HL-60 (cell line): ENCODE measurements around the gene ZNF740.
A peak's percentile ranks its signal among the peaks of the same experiment; 100 is the strongest.

Experiments
- DNase-seq, 2 experiments: peaks; one replicate each; pipeline ENCODE4 v3.0.0-alpha.2; 2010 to 2020; ENCODE audit warnings: low read depth in 1 of 2, low spot score in 1 of 2
- H3K27ac ChIP-seq: fragments of 250-450 bp; sonication (Bioruptor Pico); replicated peaks from 2 replicates; pipeline ENCODE4 v1.5.1; 2020; ENCODE audit warnings: mild to moderate bottlenecking, moderate library complexity
- H3K27me3 ChIP-seq: fragments of 250-450 bp; sonication (Bioruptor Pico); 2 replicates; pipeline ENCODE4 v1.5.1; 2021; ENCODE audit warnings: mild to moderate bottlenecking, moderate library complexity; ENCODE audit not compliant: insufficient read depth, poor library complexity, severe bottlenecking
- H3K4me3 ChIP-seq: replicated peaks from 2 replicates; pipeline ENCODE4 v1.5.1; 2011; ENCODE audit warnings: mild to moderate bottlenecking, control low read depth, low read length; ENCODE audit not compliant: insufficient read depth
- GABPA ChIP-seq: IDR thresholded peaks from 2 replicates; pipeline ENCODE4 v1.6.1; 2012; ENCODE audit warnings: low read depth
- POLR2AphosphoS5 ChIP-seq: IDR thresholded peaks from 2 replicates; pipeline ENCODE4 v1.6.1; 2012; ENCODE audit warnings: low read depth
- SPI1 ChIP-seq: IDR thresholded peaks from 2 replicates; pipeline ENCODE4 v1.6.1; 2012; ENCODE audit warnings: low read depth, mild to moderate bottlenecking, borderline replicate concordance
- TF ChIP-seq, protein P1 (sequence below): IDR thresholded peaks from 2 replicates; pipeline ENCODE4 v1.6.1; 2012; ENCODE audit warnings: low read depth; ENCODE audit not compliant: insufficient replicate concordance
- TF ChIP-seq, protein P2 (sequence below): IDR thresholded peaks from one replicate; pipeline ENCODE4 v1.5.1; 2011; ENCODE audit warnings: low read length, control low read depth, inconsistent platforms; ENCODE audit not compliant: insufficient read depth

The ZNF740 gene

GRCh38 chr12:53232646-53233461 is 52.3 kb downstream of the ZNF740 start:
- TF ChIP-seq POLR2AphosphoS5 = no peak
- TF ChIP-seq GABPA = no peak
- no peak for TF ChIP-seq SPI1
- TF ChIP-seq, protein P1, sequence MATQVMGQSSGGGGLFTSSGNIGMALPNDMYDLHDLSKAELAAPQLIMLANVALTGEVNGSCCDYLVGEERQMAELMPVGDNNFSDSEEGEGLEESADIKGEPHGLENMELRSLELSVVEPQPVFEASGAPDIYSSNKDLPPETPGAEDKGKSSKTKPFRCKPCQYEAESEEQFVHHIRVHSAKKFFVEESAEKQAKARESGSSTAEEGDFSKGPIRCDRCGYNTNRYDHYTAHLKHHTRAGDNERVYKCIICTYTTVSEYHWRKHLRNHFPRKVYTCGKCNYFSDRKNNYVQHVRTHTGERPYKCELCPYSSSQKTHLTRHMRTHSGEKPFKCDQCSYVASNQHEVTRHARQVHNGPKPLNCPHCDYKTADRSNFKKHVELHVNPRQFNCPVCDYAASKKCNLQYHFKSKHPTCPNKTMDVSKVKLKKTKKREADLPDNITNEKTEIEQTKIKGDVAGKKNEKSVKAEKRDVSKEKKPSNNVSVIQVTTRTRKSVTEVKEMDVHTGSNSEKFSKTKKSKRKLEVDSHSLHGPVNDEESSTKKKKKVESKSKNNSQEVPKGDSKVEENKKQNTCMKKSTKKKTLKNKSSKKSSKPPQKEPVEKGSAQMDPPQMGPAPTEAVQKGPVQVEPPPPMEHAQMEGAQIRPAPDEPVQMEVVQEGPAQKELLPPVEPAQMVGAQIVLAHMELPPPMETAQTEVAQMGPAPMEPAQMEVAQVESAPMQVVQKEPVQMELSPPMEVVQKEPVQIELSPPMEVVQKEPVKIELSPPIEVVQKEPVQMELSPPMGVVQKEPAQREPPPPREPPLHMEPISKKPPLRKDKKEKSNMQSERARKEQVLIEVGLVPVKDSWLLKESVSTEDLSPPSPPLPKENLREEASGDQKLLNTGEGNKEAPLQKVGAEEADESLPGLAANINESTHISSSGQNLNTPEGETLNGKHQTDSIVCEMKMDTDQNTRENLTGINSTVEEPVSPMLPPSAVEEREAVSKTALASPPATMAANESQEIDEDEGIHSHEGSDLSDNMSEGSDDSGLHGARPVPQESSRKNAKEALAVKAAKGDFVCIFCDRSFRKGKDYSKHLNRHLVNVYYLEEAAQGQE = no peak
- TF ChIP-seq, protein P2, sequence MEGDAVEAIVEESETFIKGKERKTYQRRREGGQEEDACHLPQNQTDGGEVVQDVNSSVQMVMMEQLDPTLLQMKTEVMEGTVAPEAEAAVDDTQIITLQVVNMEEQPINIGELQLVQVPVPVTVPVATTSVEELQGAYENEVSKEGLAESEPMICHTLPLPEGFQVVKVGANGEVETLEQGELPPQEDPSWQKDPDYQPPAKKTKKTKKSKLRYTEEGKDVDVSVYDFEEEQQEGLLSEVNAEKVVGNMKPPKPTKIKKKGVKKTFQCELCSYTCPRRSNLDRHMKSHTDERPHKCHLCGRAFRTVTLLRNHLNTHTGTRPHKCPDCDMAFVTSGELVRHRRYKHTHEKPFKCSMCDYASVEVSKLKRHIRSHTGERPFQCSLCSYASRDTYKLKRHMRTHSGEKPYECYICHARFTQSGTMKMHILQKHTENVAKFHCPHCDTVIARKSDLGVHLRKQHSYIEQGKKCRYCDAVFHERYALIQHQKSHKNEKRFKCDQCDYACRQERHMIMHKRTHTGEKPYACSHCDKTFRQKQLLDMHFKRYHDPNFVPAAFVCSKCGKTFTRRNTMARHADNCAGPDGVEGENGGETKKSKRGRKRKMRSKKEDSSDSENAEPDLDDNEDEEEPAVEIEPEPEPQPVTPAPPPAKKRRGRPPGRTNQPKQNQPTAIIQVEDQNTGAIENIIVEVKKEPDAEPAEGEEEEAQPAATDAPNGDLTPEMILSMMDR = no peak
- Histone ChIP-seq H3K27ac (no peak overlapping the region), H3K27me3 (peaks cover 15% of the 10 kb centered on the region), H3K4me3 (peak overlapping the region; percentile 30)
- DNase-seq = peak in 1 of 2 experiments; percentile 41

- no peak overlapping the region for H3K4me3 ChIP-seq
- no peak for DNase-seq
Measured at GRCh38 chr12:53233671-53234121, 53.2 kb downstream of the ZNF740 start.

GRCh38 chr12:53234271-53234914 is 53.9 kb downstream of the ZNF740 start:
- peaks cover 15% of the 10 kb centered on the region for H3K27me3 ChIP-seq
- TF ChIP-seq SPI1 = no peak
- TF ChIP-seq GABPA = no peak
- TF ChIP-seq POLR2AphosphoS5 = no peak
- TF ChIP-seq, protein P2 = no peak
- TF ChIP-seq, protein P1 = no peak
- no peak for DNase-seq
- H3K4me3 ChIP-seq = no peak overlapping the region
- no peak overlapping the region for H3K27ac ChIP-seq

More at GRCh38 chr12:53233671-53234121, 53.2 kb downstream of the ZNF740 start:
- no peak overlapping the region for H3K27ac ChIP-seq
- H3K27me3 ChIP-seq = peaks cover 15% of the 10 kb centered on the region
- TF ChIP-seq POLR2AphosphoS5 (no peak), GABPA (no peak), SPI1 (no peak)
- TF ChIP-seq, protein P1 = no peak
- TF ChIP-seq, protein P2 = no peak
